Smooth muscle cell (in vitro differentiated cells): ENCODE measurements around the gene CLCN3. TPM values are rescaled to one million over a fixed set of nuclear protein-coding genes. Genes with fewer than 3 reads are reported as not detected.
"Not testable (repeated sequence)": the region's sequence is repeated elsewhere in the genome, so short reads cannot be mapped to it uniquely, and the experiment has no call there.

Source experiments
- DNase-seq: peaks from one replicate; lab custom pipeline; 2025; ENCODE audit not compliant: unreplicated experiment; lab: John Stamatoyannopoulos, UW
- H2AFZ ChIP-seq: fragments of 200-600 bp; sonication (generic); 2 replicates; pipeline ENCODE4 v1.6.0; 2016; ENCODE audit warnings: antibody characterized with exemption, low read depth, mild to moderate bottlenecking
- H3F3A ChIP-seq: fragments of 200-600 bp; sonication (generic); 2 replicates; pipeline ENCODE4 v1.6.0; 2017; ENCODE audit warnings: antibody characterized with exemption, low read depth
- H3K27ac ChIP-seq: fragments of 200-600 bp; sonication (generic); 2 replicates; pipeline ENCODE4 v1.5.1; 2016; ENCODE audit warnings: low read depth, mild to moderate bottlenecking
- H3K27me3 ChIP-seq: fragments of 200-600 bp; sonication (generic); 2 replicates; pipeline ENCODE4 v1.6.1; 2016; ENCODE audit warnings: low read depth, mild to moderate bottlenecking
- H3K36me3 ChIP-seq: fragments of 200-600 bp; sonication (generic); 2 replicates; pipeline ENCODE4 v1.5.1; 2016; ENCODE audit warnings: low read depth
- H3K4me1 ChIP-seq: fragments of 200-600 bp; sonication (generic); 2 replicates; pipeline ENCODE4 v1.5.1; 2016; ENCODE audit warnings: low read depth
- H3K4me2 ChIP-seq: fragments of 200-600 bp; sonication (generic); 2 replicates; pipeline ENCODE4 v1.6.0; 2016; ENCODE audit warnings: mild to moderate bottlenecking
- H3K4me3 ChIP-seq: fragments of 200-600 bp; sonication (generic); 2 replicates; pipeline ENCODE4 v1.5.1; 2016; ENCODE audit warnings: mild to moderate bottlenecking
- H3K79me2 ChIP-seq: fragments of 200-600 bp; sonication (generic); 2 replicates; pipeline ENCODE4 v1.6.0; 2016; ENCODE audit warnings: low read depth, mild to moderate bottlenecking
- H3K9ac ChIP-seq: fragments of 200-600 bp; sonication (generic); 2 replicates; pipeline ENCODE4 v1.6.0; 2016; ENCODE audit warnings: low read depth
- H3K9me3 ChIP-seq: fragments of 200-600 bp; sonication (generic); replicated peaks from 2 replicates; pipeline ENCODE4 v1.5.1; 2016; ENCODE audit warnings: low read depth
- H4K20me1 ChIP-seq: fragments of 200-600 bp; sonication (generic); 2 replicates; pipeline ENCODE4 v1.6.0; 2016; ENCODE audit warnings: low read depth
- WGBS: methylation state at CpG from one replicate; pipeline ENCODE4 v1.1.7; 2016; ENCODE audit warnings: low lambda C conversion rate; 5-methylcytosine and 5-hydroxymethylcytosine counted together
- polyA plus RNA-seq: library from polyadenylated mRNA; unstranded; fragments of >200 nt; fragmentation: Nextera tagmentation; extraction: Ambion mirVana; gene quantifications from 2 replicates; pipeline ENCODE4 v1.2.1, GENCODE V29; 2016
- total RNA-seq: library from RNA; depleted of rRNA; stranded (reverse); fragments of >200 nt; gene quantifications from 2 replicates; pipeline ENCODE4 v1.2.3, GENCODE V29; 2014
- TF ChIP-seq, protein P1 (sequence below): fragments of 200-600 bp; sonication (generic); IDR thresholded peaks from 2 replicates; pipeline ENCODE4 v1.5.1; 2017; ENCODE audit warnings: borderline replicate concordance, mild to moderate bottlenecking, antibody characterized with exemption; ENCODE audit not compliant: insufficient read depth, poor library complexity, severe bottlenecking

CLCN3 gene
- total and polyA plus RNA-seq, 2 experiments from 2014 or later = 13.7 to 41.2 TPM

DNA sequence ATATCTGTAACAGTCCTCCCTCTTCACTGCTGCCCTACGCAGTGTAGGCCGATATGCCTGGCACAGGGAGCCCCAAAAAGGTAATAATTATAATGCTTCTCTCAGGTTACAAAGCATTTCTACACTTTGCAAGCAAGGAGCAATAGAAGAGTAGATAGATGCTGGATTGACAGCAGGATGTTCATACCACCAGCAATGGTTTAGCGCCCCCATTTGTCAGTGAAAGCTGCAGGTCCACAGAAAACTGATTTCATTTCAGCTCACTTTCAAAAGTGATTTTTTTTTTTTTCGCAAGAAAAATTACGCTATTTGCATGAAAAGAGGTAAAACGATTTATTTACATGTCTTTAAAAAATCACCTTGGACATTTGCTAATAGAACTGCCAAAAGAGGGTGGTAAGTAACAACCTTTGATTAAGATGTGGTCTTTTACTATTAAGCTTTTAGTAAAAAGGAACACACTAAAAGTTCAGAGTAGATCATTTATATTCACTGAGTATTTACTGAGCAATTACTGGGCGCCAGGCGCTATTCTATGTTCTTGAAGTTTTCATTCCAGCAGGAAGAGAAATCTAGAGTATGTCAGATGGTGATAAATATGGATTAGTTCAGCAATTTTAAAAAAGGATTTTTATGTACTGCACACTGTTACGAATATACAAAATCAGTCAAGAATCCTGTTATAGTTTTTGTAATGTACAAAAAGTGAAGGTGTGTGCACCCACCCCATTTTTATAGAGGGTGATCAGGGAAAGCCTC lies 103.0 kb downstream of the CLCN3 start:
- H3K4me1 ChIP-seq = no peaks in the 10 kb centered on the region
- no peak overlapping the region for H3K4me2 ChIP-seq
- H3K79me2 ChIP-seq = no peaks in the 10 kb centered on the region
- no peak overlapping the region for H2AFZ ChIP-seq
- DNase-seq = no peak
- no peaks in the 10 kb centered on the region for H3F3A ChIP-seq
- 85% methylated on average over 9 of the region's 9 CpGs for WGBS
- no peaks in the 10 kb centered on the region for H3K27me3 ChIP-seq
- H3K27ac ChIP-seq = no peak overlapping the region
- H4K20me1 ChIP-seq = no peaks in the 10 kb centered on the region
- TF ChIP-seq, protein P1, sequence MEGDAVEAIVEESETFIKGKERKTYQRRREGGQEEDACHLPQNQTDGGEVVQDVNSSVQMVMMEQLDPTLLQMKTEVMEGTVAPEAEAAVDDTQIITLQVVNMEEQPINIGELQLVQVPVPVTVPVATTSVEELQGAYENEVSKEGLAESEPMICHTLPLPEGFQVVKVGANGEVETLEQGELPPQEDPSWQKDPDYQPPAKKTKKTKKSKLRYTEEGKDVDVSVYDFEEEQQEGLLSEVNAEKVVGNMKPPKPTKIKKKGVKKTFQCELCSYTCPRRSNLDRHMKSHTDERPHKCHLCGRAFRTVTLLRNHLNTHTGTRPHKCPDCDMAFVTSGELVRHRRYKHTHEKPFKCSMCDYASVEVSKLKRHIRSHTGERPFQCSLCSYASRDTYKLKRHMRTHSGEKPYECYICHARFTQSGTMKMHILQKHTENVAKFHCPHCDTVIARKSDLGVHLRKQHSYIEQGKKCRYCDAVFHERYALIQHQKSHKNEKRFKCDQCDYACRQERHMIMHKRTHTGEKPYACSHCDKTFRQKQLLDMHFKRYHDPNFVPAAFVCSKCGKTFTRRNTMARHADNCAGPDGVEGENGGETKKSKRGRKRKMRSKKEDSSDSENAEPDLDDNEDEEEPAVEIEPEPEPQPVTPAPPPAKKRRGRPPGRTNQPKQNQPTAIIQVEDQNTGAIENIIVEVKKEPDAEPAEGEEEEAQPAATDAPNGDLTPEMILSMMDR = no peak
- no peak overlapping the region for H3K9ac ChIP-seq
- no peaks in the 10 kb centered on the region for H3K9me3 ChIP-seq
- H3K36me3 ChIP-seq = no peaks in the 10 kb centered on the region
- no peak overlapping the region for H3K4me3 ChIP-seq

DNA sequence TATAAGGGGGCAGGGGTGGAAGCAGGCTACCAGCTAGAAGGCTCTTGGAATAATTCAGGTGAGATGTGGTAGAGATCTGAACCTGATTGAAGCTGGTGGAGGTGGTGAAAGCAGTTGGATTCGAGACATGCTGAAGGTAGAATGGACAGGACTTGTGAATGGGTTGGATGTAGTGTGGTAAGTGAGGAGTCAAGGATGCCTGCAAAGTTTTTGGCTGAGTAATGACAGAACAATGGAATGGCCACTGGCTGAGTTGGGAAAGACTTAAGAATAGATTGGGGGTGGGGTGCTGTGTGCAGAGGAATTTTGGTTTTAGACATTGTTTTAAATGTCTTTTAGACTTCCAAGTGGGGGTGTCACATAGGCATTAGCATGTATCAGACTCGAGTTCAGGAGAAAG lies 103.9 kb downstream of the CLCN3 start:
- no peak overlapping the region for H3K4me2 ChIP-seq
- no peaks in the 10 kb centered on the region for H3K27me3 ChIP-seq
- no peaks in the 10 kb centered on the region for H3F3A ChIP-seq
- H3K36me3 ChIP-seq = no peaks in the 10 kb centered on the region
- H3K4me3 ChIP-seq = no peak overlapping the region
- H3K79me2 ChIP-seq = no peaks in the 10 kb centered on the region
- DNase-seq = no peak
- 97% methylated on average over 2 of the region's 2 CpGs for WGBS
- H4K20me1 ChIP-seq = no peaks in the 10 kb centered on the region
- no peaks in the 10 kb centered on the region for H3K4me1 ChIP-seq
- H2AFZ ChIP-seq = no peak overlapping the region
- TF ChIP-seq, protein P1 = no peak
- no peak overlapping the region for H3K9ac ChIP-seq
- H3K27ac ChIP-seq = no peak overlapping the region
- H3K9me3 ChIP-seq = no peaks in the 10 kb centered on the region

DNA sequence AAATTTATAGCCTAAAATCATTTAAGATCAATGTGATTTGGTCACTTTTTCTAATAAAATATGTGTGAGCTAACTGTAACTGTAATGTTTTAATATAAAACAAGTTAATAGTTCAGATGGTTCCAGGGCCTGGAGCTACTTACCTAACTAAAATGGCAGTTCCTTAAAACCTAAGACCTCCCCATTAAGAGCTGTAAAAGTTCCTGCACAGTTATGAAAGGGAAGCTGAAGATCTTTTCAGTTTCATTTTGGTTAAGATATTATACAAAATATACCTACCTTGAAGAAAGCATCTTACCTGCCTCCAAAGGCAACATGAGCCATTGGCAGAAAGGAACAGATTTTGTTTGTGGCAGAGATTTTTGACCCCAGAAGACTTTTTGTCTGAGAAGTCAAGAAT lies 107.2 kb downstream of the CLCN3 start:
- Histone ChIP-seq H3K27me3 (no peaks in the 10 kb centered on the region), H3K36me3 (no peaks in the 10 kb centered on the region), H3K9ac (no peak overlapping the region), H3K4me3 (no peak overlapping the region), H3K79me2 (no peaks in the 10 kb centered on the region), H3F3A (no peaks in the 10 kb centered on the region), H2AFZ (no peak overlapping the region), H3K4me2 (no peak overlapping the region), H3K27ac (no peak overlapping the region), H3K4me1 (no peaks in the 10 kb centered on the region), H4K20me1 (no peaks in the 10 kb centered on the region), H3K9me3 (no peaks in the 10 kb centered on the region)
- no peak for DNase-seq
- TF ChIP-seq, protein P1 = no peak

DNA sequence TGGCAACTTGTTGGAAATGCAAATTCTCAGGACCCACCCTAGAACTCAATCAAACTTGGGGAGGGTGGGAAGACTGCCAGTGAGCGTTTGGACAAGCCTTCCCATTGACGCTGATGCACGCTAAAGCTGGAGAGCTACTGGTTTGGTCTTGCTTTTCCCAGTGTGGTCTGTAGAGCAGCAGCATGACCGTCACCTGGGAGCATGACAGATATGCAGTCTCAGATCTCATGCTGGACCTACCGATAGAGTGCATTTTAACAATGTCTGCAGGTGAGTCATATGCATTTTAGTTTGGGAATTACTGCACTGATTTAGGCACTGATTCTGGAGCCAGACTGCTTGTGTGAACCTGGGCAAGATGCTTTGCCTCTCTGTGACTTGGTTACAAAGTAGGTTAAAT lies 110.2 kb downstream of the CLCN3 start:
- TF ChIP-seq, protein P1 = no peak
- DNase-seq = no peak
- Histone ChIP-seq H3K4me2 (no peak overlapping the region), H3K4me1 (no peaks in the 10 kb centered on the region), H3K4me3 (no peak overlapping the region), H3K36me3 (no peaks in the 10 kb centered on the region), H3K9ac (no peak overlapping the region), H3K9me3 (no peaks in the 10 kb centered on the region), H2AFZ (no peak overlapping the region), H3K27me3 (no peaks in the 10 kb centered on the region), H3K27ac (no peak overlapping the region), H4K20me1 (no peaks in the 10 kb centered on the region), H3K79me2 (no peaks in the 10 kb centered on the region), H3F3A (no peaks in the 10 kb centered on the region)
- WGBS = 89% methylated on average over 5 of the region's 5 CpGs

GRCh38 chr4:169738604-169739003 lies 118.2 kb downstream of the CLCN3 start:
- not testable (repeated sequence) for H3K9ac ChIP-seq, H4K20me1 ChIP-seq, H3K36me3 ChIP-seq, DNase-seq, H2AFZ ChIP-seq, H3K4me3 ChIP-seq, H3K9me3 ChIP-seq, H3K27ac ChIP-seq, H3K4me2 ChIP-seq, H3K79me2 ChIP-seq, H3K4me1 ChIP-seq, H3F3A ChIP-seq, H3K27me3 ChIP-seq
